ENCODE results near the gene IRF4. TPM values are rescaled to one million over a fixed set of nuclear protein-coding genes. Genes with fewer than 3 reads are reported as not detected.

The IRF4 gene
- total RNA-seq, 2 experiments from 2014 or later = 189 to 291 TPM

DNA sequence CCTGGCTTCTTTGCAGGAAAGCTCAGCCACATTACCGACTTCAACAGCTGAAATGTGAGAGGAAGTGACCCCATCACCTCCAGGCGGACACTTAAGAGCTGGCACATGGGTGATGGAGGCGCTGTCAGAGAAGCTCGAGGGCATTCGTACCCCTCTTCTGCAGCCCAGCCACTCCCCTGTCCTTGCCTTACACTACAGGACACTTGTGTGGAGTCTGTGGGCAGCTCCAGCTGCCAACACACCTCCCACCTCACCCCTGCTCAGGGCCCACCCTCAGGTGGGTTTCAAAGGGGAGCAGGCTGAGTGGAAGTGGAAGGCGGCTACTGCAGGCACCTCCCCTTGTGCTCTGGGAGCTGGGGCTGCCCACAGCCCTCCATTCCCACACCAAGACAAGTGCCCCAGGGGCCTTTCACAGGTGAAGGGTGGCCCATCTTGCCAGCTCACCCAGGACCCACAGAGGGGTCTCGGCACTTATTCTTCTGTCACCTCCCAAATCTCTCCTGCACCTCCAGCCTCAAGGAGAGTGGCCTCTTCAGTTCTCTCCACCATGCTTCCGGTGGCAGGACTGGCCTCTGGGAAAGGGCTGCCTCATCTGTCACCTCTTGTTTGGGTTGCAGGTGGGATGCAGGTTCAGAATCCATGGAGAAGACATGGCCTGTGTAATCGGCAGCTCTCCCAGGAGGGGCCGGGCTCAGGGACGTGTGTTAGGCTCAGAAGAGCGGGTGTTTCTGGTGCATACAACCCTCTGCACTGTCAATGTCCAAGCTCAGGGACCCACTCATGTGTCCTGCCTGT lies 49.8 kb downstream of the IRF4 start:
- TF ChIP-seq CTCF (conservative IDR thresholded peaks at IDR 0.05; ENCODE audit: low read length) = no peak
- no peak for TF ChIP-seq EZH2phosphoT487 (IDR thresholded peaks at IDR 0.05; ENCODE audit: borderline replicate concordance, low read depth, low read length)
- Histone ChIP-seq H3K9me3 (ENCODE audit: low read length) (no peaks in the 10 kb centered on the region), H4K20me1 (ENCODE audit: insufficient read depth, low read length) (no peaks in the 10 kb centered on the region), H3K9me2 (ENCODE audit: insufficient read depth, low read length) (no peaks in the 10 kb centered on the region), H3K4me3 (ENCODE audit: low read depth, low read length, poor library complexity, severe bottlenecking) (no peak overlapping the region), H3K79me2 (ENCODE audit: insufficient read depth, low read depth, low read length) (no peaks in the 10 kb centered on the region), H3K27ac (ENCODE audit: low read depth, low read length, poor library complexity, severe bottlenecking) (no peak overlapping the region), H3K4me1 (ENCODE audit: insufficient read depth, low read length, poor library complexity, severe bottlenecking) (no peaks in the 10 kb centered on the region), H3K4me2 (ENCODE audit: low read length) (no peak overlapping the region), H2AFZ (ENCODE audit: low read length) (no peak overlapping the region), H3K36me3 (ENCODE audit: insufficient read depth, low read length) (no peaks in the 10 kb centered on the region)
- no peak for DNase-seq (ENCODE audit: low spot score)
- ChIA-PET CTCF (ENCODE audit: unreplicated experiment) (no interaction called here), POLR2A (interaction anchor here (0.6 kb wide), 3 partner anchors 33 to 82 kb away, joined by 3 to 6 read pairs (median 3); no protein-coding TSS in a partner anchor)
- intact Hi-C loops (cut with micrococcal nuclease; ENCODE audit: unreplicated experiment) = no loop called here
- BruUV-seq (replicated peaks) = no TSS peak

- Histone ChIP-seq H3K4me3 (ENCODE audit: low read depth, low read length, poor library complexity, severe bottlenecking) (no peak overlapping the region), H3K36me3 (ENCODE audit: insufficient read depth, low read length) (no peaks in the 10 kb centered on the region), H2AFZ (ENCODE audit: low read length) (no peak overlapping the region), H4K20me1 (ENCODE audit: insufficient read depth, low read length) (no peaks in the 10 kb centered on the region), H3K9me3 (ENCODE audit: low read length) (no peaks in the 10 kb centered on the region), H3K79me2 (ENCODE audit: insufficient read depth, low read depth, low read length) (no peaks in the 10 kb centered on the region), H3K9me2 (ENCODE audit: insufficient read depth, low read length) (no peaks in the 10 kb centered on the region), H3K4me2 (ENCODE audit: low read length) (no peak overlapping the region), H3K4me1 (ENCODE audit: insufficient read depth, low read length, poor library complexity, severe bottlenecking) (no peaks in the 10 kb centered on the region), H3K27ac (ENCODE audit: low read depth, low read length, poor library complexity, severe bottlenecking) (no peak overlapping the region)
- TF ChIP-seq CTCF (conservative IDR thresholded peaks at IDR 0.05; ENCODE audit: low read length) (no peak), EZH2phosphoT487 (IDR thresholded peaks at IDR 0.05; ENCODE audit: borderline replicate concordance, low read depth, low read length) (no peak)
- POLR2A ChIA-PET = no interaction called here
- DNase-seq (ENCODE audit: low spot score) = no peak
- CTCF ChIA-PET (ENCODE audit: unreplicated experiment) = no interaction called here
- no TSS peak for BruUV-seq (replicated peaks)
- intact Hi-C loops (cut with micrococcal nuclease; ENCODE audit: unreplicated experiment) = no loop called here
Measured at GRCh38 chr6:443621-444159, 52.1 kb downstream of the IRF4 start.

Measured in OCI-LY7 (cell line).